ENCODE measurements around the gene CNTN4.

- no peak for TF ChIP-seq CTCF (IDR thresholded peaks at IDR 0.05; ENCODE audit: insufficient read depth, low read depth, low read length)
- TF ChIP-seq EZH2 (IDR thresholded peaks at IDR 0.05; ENCODE audit: insufficient read depth, low read length) = no peak
Measured at GRCh38 chr3:2558796-2559195, 460.1 kb downstream of the CNTN4 start.
